Urothelium cell line (cell line): ENCODE data around the gene DNASE2.
A peak's percentile ranks its signal among the peaks of the same experiment; 100 is the strongest.
"Not testable (repeated sequence)": the region's sequence is repeated elsewhere in the genome, so short reads cannot be mapped to it uniquely, and the experiment has no call there.

Experiments used
- DNase-seq: peaks from one replicate; pipeline ENCODE4 v3.0.0; 2011; ENCODE audit warnings: low spot score, mixed read lengths
- FAIRE-seq: peaks from 2 replicates; lab custom pipeline; 2011; peaks lifted over from hg19 to GRCh38; lab: Jason Lieb, UNC

DNASE2 gene

GRCh38 chr19:12865746-12866415 lies 15.4 kb downstream of the DNASE2 start:
- DNase-seq (no peak), FAIRE-seq (no peak)

GRCh38 chr19:12864721-12865715 lies 16.2 kb downstream of the DNASE2 start:
- DNase-seq (no peak), FAIRE-seq (no peak)

GRCh38 chr19:12864143-12864542 lies 17.1 kb downstream of the DNASE2 start:
- no peak for DNase-seq
- FAIRE-seq: no peak

- FAIRE-seq (no peak), DNase-seq (no peak)
Measured at GRCh38 chr19:12859546-12859945, 21.7 kb downstream of the DNASE2 start.

GRCh38 chr19:12858041-12858928 lies 23.0 kb downstream of the DNASE2 start:
- FAIRE-seq (no peak), DNase-seq (no peak)

GRCh38 chr19:12856653-12857052 lies 24.6 kb downstream of the DNASE2 start:
- FAIRE-seq (no peak), DNase-seq (no peak)

GRCh38 chr19:12847159-12848139 lies 33.8 kb downstream of the DNASE2 start:
- DNase-seq: peak; percentile 83
- FAIRE-seq: no peak

- FAIRE-seq, DNase-seq: not testable (repeated sequence)
Measured at GRCh38 chr19:12846613-12847012, 34.6 kb downstream of the DNASE2 start.

GRCh38 chr19:12843999-12844732 lies 37.1 kb downstream of the DNASE2 start:
- DNase-seq (no peak), FAIRE-seq (no peak)

- DNase-seq: no peak
- FAIRE-seq: no peak
Measured at GRCh38 chr19:12843328-12843727, 37.9 kb downstream of the DNASE2 start.

GRCh38 chr19:12842511-12842910 lies 38.7 kb downstream of the DNASE2 start:
- DNase-seq (no peak), FAIRE-seq (no peak)

- FAIRE-seq: no peak
- no peak for DNase-seq
Measured at GRCh38 chr19:12841094-12841493, 40.2 kb downstream of the DNASE2 start.

GRCh38 chr19:12840091-12841079 lies 40.9 kb downstream of the DNASE2 start:
- DNase-seq (peak; percentile 42), FAIRE-seq (no peak)

- FAIRE-seq (no peak), DNase-seq (no peak)
Measured at GRCh38 chr19:12838886-12839756, 42.1 kb downstream of the DNASE2 start.

GRCh38 chr19:12838182-12838885 lies 42.9 kb downstream of the DNASE2 start, which contains the start of gene MAST1:
Gene MAST1 (plus strand): TSS chr19:12838515. CDS start chr19:12838573, 58 bp downstream.
- DNase-seq (peak; percentile 85), FAIRE-seq (no peak)

- DNase-seq (no peak), FAIRE-seq (no peak)
Measured at GRCh38 chr19:12837225-12837624, 44.0 kb downstream of the DNASE2 start.
